ENCODE data around the gene NBAS. TPM values are rescaled to one million over a fixed set of nuclear protein-coding genes. Genes with fewer than 3 reads are reported as not detected.

Gene NBAS
- total RNA-seq, 1 experiment from 2014 or later, result 28.9 TPM

GRCh38 chr2:15284614-15285013 is 276.5 kb downstream of the NBAS start:
- 0 out of 2 replicates have a peak, but pooled peaks cover 6% of the 10 kb centered on the region for H3K36me3 ChIP-seq (ENCODE audit: low read depth)
- no peak overlapping the region for H3K4me2 ChIP-seq
- ChIA-PET POLR2A (ENCODE audit: unreplicated experiment) (no interaction called here), CTCF (no interaction called here)
- no peaks in the 10 kb centered on the region for H3K27me3 ChIP-seq (ENCODE audit: insufficient read depth, low read depth)
- no TSS peak for BruUV-seq (replicated peaks)
- H3K9me2 ChIP-seq (ENCODE audit: insufficient read depth), result no peaks in the 10 kb centered on the region
- H2AFZ ChIP-seq, result no peak overlapping the region
- no peak for TF ChIP-seq EZH2 (IDR thresholded peaks at IDR 0.05; ENCODE audit: low read depth)
- TF ChIP-seq CTCF (conservative IDR thresholded peaks at IDR 0.05), result no peak
- no peak overlapping the region for H3K4me3 ChIP-seq
- H3K4me1 ChIP-seq (replicated peaks; ENCODE audit: insufficient read depth), result no peaks in the 10 kb centered on the region
- no peaks in the 10 kb centered on the region for H3K9me3 ChIP-seq (ENCODE audit: insufficient read depth, low read depth)
- no peaks in the 10 kb centered on the region for H3F3A ChIP-seq (ENCODE audit: insufficient read depth, low read depth)
- no peak for DNase-seq
- H3K79me2 ChIP-seq (ENCODE audit: low read depth), result no peaks in the 10 kb centered on the region
- 0 out of 2 replicates have a peak, but pooled peaks cover 5% of the 10 kb centered on the region for H4K20me1 ChIP-seq (ENCODE audit: insufficient read depth)
- H3K27ac ChIP-seq, result no peak overlapping the region
- intact Hi-C loops (cut with micrococcal nuclease; ENCODE audit: unreplicated experiment), result no loop called here

- Histone ChIP-seq H3K4me3 (no peak overlapping the region), H3K4me2 (no peak overlapping the region), H3K79me2 (ENCODE audit: low read depth) (no peaks in the 10 kb centered on the region), H3K4me1 (replicated peaks; ENCODE audit: insufficient read depth) (no peaks in the 10 kb centered on the region), H3K27ac (no peak overlapping the region), H4K20me1 (ENCODE audit: insufficient read depth) (0 out of 2 replicates have a peak, but pooled peaks cover 5% of the 10 kb centered on the region), H3F3A (ENCODE audit: insufficient read depth, low read depth) (no peaks in the 10 kb centered on the region), H3K9me3 (ENCODE audit: insufficient read depth, low read depth) (no peaks in the 10 kb centered on the region), H2AFZ (no peak overlapping the region), H3K9me2 (ENCODE audit: insufficient read depth) (no peaks in the 10 kb centered on the region), H3K27me3 (ENCODE audit: insufficient read depth, low read depth) (no peaks in the 10 kb centered on the region), H3K36me3 (ENCODE audit: low read depth) (0 out of 2 replicates have a peak, but pooled peaks cover 6% of the 10 kb centered on the region)
- POLR2A ChIA-PET (ENCODE audit: unreplicated experiment), result no interaction called here
- no TSS peak for BruUV-seq (replicated peaks)
- no peak for TF ChIP-seq CTCF (conservative IDR thresholded peaks at IDR 0.05)
- TF ChIP-seq EZH2 (IDR thresholded peaks at IDR 0.05; ENCODE audit: low read depth), result no peak
- no peak for DNase-seq
- intact Hi-C loops (cut with micrococcal nuclease; ENCODE audit: unreplicated experiment), result no loop called here
- CTCF ChIA-PET, result no interaction called here
Observed at GRCh38 chr2:15281681-15282080, 279.5 kb downstream of the NBAS start.

DNA sequence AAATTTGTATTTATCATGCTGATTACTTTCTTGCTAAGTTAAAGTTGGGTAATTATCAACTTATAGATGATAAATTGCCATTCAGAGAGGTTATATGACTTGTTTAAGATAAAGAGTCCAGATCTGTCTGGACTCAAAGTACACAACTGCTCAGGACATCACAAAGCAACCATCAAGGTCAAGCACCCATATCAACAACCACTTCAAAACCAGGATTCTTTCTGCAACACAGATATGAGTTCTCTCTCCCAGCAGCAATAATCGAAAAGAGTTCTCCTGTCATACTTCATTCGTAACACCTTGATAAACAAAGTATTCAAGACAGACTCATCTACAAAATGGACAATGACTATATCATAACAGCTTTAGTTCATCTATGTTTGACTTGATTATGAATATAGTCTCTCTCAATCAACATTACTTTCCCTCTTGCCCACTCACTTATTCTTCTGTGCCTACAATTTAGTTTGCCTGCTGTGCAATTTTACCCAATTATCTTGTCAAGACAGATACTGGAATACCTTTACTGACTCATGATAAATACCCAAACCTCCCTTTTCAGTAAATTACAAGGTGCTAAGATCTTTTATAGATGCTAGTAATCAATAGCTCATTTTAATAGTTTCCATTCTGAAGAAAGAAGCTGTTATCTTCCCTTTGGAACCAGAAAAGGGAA is 281.8 kb downstream of the NBAS start:
- Histone ChIP-seq H2AFZ (no peak overlapping the region), H3K4me1 (replicated peaks; ENCODE audit: insufficient read depth) (no peaks in the 10 kb centered on the region), H3F3A (ENCODE audit: insufficient read depth, low read depth) (no peaks in the 10 kb centered on the region), H3K27ac (no peak overlapping the region), H3K4me3 (no peak overlapping the region), H3K27me3 (ENCODE audit: insufficient read depth, low read depth) (no peaks in the 10 kb centered on the region), H3K79me2 (ENCODE audit: low read depth) (no peaks in the 10 kb centered on the region), H3K9me2 (ENCODE audit: insufficient read depth) (no peaks in the 10 kb centered on the region), H3K4me2 (no peak overlapping the region), H3K36me3 (ENCODE audit: low read depth) (no peaks in the 10 kb centered on the region), H3K9me3 (ENCODE audit: insufficient read depth, low read depth) (no peaks in the 10 kb centered on the region), H4K20me1 (ENCODE audit: insufficient read depth) (no peaks in the 10 kb centered on the region)
- intact Hi-C loops (cut with micrococcal nuclease; ENCODE audit: unreplicated experiment), result no loop called here
- no TSS peak for BruUV-seq (replicated peaks)
- DNase-seq, result no peak
- TF ChIP-seq CTCF (conservative IDR thresholded peaks at IDR 0.05), result no peak
- no peak for TF ChIP-seq EZH2 (IDR thresholded peaks at IDR 0.05; ENCODE audit: low read depth)
- POLR2A ChIA-PET (ENCODE audit: unreplicated experiment), result no interaction called here
- CTCF ChIA-PET, result no interaction called here
